GM15510 (cell line): ENCODE results near the gene ETS1.

Source experiments
- POLR2A ChIP-seq: IDR thresholded peaks from 3 replicates; pipeline ENCODE4 v1.6.1; 2011; ENCODE audit warnings: borderline replicate concordance; ENCODE audit not compliant: insufficient read length; ENCODE audit errors: extremely low read depth

Gene ETS1, protein sequence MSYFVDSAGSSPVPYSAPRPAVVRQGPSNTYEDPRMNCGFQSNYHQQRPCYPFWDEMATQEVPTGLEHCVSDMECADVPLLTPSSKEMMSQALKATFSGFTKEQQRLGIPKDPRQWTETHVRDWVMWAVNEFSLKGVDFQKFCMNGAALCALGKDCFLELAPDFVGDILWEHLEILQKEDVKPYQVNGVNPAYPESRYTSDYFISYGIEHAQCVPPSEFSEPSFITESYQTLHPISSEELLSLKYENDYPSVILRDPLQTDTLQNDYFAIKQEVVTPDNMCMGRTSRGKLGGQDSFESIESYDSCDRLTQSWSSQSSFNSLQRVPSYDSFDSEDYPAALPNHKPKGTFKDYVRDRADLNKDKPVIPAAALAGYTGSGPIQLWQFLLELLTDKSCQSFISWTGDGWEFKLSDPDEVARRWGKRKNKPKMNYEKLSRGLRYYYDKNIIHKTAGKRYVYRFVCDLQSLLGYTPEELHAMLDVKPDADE

DNA sequence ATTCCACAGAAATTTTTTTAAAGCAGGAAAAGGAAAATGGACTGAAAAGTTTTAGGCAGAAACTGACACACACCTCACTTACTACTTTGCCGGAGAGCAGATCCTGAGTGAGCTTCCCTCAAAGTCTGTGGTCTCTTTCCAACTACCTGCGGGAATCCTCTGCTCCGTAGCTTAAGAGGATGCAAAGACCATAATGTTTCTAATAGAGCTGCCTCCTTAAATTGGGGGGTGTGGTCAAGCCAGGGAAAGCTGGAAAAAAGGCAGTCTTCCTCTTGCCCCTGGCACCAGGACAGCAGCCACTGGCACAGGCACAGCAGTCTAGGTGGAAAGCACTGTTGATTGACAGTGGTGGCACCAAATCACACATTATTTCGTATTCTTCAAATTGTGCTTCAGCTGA is at the start of gene ETS1:
Gene ETS1, minus strand, starts transcription at position 144 of the 400 bp plus-strand sequence. CDS start 14,428 bp downstream, outside the sequence.
- no peak for TF ChIP-seq POLR2A

DNA sequence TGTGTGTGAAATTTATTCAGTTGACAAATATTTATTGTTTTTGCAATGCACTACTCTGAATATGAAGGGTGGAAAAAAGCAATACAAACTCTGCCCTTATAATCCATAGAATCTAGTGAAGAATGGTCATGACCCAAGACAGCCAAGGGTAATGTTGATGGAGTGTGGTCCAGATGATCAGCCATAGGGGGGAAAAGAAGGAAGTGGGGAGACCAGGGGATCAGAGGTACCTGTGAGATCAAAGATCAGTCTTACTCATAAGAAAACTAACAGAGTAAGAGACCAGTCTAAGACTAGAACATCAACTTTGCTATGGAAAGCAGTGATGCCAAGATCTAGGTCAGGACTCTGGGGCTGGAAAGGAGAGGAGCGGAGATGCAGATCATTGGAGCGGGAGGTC is 47.0 kb upstream of the ETS1 start:
- TF ChIP-seq POLR2A = no peak

DNA sequence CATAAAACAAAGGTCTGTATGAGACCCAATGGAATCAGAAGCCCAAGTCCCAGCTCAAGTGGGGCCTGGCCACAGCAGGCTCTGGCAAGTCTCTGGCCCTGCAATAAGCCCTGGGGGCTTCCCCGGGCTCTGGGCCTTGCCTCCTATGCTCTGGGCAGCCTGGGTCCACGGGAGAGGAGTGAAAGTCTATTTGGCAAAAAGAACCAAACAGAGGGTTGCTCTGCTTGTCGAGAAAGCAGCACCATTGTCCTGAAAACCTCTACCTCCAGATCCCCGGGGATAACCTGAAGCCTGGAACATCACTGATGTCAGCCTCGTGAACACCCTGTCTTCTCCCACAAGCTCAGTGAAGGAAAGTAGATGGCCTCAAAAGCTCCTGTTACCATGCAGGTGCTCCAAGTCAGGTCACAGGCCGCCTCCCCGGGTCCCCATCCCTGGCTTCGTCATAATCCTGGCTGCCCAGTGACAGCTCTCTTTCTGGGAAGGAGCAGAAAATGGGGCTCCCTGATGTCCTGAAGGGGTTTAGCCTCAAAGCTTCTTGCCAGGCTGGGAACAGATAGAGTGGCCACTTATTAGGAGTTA is 46.1 kb upstream of the ETS1 start:
- no peak for TF ChIP-seq POLR2A

DNA sequence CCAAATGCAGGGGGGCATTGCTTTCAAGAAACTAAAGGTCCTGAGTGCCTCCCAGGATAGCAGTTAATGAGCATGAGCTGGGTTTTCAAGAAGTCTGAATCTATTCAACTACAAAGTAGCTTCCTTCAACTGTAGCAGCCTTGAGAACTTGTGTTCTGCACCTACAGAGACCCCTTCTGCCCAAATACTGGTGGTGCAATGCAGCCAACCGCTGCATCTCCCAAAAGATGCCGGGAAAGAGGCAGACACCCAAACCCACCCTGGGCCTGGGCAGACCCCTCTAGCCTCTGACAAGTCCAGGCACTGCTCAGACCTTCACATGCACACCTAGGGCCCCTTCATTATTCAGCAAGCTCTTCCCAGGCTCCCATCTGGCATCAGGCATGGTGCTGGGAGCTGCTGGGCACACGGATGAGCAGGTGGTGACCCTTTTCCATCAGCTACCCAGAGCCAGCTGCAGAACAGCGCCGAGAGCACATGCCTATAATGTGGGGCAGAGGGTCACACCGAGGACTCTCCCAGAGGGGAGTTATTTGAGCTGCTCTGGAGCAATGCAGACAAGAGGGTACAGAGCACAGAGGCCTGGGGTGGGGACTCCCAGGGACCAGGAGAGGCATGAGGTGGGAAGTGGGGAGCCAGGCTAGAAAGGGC is 44.9 kb upstream of the ETS1 start:
- no peak for TF ChIP-seq POLR2A

DNA sequence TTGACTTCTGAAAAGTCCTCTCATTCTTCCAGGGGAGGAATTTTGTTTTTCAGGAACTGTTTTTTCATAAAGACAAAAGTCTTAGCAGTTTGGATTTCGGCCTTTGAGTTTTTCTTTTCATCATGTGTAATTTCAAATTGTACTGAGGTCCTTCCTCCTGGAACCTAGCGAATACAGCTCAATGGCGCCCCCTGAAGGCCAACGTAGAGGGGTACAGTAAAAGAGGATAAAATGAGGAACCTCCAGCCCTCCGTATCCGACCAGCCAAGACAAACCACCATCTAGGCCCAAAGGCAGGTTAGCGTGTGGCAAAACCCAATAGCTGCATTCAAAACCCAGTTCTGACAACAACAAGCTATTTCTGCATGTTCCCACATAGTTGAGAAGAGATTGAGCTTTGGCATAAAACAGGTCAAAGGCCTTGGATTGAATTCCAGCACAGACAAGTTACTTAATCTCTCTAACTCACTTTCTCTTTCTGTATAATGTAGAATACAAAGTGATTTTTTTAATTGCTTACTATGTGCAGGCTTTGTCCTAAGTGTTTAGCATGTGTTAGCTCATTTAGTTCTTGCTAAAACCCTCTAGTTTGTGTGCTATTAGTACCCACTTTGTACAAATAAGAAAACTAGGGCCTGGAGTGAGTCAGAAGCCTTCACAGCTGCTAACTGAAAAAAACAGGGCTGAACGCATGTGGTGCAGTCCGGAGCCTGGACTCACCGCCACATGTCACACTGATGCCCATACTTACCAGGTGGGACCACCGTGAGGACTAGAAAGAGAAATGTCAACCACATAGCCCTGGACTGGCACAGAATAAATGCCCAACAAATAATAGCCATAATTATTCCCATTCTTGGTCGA is 43.2 kb upstream of the ETS1 start:
- no peak for TF ChIP-seq POLR2A

DNA sequence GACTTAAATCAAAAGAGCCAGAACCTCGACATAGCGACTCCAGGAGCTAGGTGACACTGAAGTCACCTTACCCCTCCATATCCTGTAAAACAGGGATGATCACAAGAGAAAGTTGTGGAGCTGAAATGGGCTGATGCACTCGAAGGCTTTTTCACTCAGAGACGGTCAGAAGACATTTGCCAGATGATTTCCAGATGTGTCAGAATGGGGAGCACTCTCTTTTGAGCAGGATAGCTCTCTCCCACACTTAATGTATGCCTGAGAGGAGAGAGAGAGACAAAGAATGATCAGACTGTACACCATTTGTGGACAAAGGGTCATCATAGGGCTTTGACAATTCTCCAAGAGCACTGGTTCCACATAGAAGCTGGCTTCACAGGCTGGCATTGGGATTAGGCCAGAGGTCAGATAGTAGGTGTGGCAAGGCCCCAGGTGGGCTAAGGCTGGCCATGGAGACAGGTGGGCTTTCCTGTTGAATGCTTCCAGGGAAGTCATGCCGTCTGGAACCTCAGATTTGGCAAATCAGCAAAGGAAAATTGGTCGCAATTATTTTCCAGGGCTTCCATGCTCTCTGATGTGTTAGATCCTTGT is 42.3 kb upstream of the ETS1 start:
- no peak for TF ChIP-seq POLR2A

DNA sequence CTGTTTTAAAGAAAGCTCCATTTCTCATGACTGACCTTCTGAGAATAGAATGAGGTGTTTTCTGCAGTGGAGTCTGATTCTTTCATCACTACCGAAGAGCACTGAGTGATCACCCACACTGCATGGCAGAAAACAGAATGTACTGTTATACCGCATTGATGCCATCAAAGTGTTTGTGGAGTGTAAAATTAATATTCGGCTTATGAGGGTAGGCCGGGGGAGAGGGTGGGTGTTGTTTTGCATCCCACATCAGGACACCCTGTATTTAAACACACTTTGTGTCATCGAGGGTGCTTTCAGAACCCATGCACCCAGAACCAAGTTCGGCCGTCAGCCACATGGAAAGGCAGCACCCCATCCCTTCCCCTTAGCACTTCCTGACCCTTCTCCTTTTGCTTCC is 41.3 kb upstream of the ETS1 start:
- no peak for TF ChIP-seq POLR2A

DNA sequence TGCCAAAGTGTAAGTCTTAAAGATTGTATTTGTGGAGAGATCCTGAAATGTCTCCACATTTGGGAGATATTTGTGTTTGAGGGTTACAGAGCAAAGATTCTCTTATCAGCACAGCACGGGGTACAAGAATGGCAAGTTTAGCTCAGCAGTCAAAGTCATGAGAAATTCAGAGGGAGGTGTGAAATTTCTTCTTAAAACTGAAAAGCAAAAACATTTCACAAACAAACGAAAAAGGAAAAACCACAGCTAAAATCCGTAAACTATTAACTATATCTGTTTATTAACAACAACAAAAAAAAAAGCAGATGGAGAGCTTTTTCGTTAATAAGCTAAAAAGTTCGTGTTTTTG is 40.9 kb upstream of the ETS1 start:
- no peak for TF ChIP-seq POLR2A

DNA sequence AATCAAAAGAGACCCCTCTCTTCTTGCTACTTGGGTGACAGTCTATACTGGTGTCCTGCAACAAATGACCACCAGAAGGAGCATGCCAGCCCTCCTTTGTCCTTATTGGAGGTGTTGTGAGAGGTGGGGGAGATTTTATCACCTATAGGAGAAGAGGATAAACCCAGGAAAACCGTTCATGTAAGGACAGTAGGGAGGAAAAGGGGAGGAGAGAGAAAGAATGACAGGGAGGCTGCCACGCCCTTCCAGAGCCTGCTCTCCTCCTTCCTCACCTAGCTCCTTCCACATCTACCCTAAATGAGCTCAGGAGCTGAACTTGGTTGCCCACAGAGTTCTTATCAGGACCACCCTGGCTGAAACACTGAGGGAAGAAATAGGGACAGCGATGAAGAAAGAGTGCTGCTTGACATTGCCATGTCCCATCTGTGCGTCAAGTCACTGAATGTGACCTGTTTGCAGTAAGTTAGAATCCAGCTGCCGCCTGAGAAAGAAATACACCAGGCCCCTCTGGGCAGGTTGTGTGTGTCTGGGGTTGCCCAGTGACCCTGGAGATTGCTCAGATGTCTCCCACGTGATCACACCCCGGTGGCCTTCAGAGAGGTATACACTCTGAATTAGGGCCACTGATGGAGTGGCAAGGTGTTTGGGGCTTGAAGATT is 40.4 kb upstream of the ETS1 start:
- no peak for TF ChIP-seq POLR2A

DNA sequence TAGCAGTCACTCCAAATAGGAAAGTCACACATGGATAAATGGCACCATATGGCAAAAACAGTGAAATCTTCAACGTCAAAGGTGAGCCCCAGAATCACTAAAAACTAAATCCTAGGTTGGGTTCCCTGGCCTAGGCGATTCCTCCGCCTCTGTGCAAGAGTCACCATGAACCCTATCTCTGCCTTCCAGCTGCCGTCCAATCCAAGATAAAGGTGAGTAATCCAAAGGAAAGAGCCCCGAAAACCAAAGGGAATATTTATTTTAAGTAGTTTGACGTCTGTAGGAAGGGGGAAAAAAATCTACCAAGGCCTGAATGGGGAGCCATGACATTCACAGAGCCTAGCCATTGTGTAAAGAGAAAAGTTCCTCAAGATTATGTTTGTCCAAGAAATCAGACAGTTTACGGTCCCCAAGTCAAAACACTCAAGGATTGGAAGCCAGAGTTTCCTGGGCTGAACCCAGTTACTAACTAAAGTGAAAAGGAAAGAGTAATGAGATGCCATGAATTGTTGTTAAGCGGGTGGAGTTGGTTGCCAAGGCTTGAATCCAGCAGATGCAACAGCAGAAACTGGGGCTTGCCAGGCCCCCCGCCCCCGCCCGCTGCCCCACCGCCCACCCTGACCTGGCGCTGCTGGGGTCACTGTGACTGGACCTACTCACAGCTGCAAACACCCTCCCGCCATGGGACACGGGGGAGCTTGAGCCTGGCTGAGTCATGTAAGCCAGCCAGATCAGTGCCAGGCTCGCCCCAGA is 39.7 kb upstream of the ETS1 start:
- TF ChIP-seq POLR2A = no peak

DNA sequence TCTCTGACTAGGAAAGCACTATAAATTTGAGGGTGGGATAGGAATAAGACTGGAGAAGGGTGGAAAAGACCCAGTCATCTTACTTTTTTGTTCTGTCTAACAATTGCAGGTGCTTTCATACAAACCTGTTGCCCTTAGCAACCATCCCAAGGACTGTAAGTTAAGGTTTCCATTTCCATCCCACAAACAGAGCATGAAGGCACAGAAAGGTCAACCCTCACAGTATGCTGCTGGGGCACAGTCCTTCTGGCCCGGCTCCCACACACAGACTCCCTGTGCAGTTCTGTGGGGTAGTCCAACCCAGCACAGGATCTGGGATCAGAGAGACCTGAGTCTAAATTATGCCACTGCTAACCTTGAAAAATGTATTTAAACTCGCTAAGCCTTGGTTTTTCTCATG is 38.4 kb upstream of the ETS1 start:
- no peak for TF ChIP-seq POLR2A

DNA sequence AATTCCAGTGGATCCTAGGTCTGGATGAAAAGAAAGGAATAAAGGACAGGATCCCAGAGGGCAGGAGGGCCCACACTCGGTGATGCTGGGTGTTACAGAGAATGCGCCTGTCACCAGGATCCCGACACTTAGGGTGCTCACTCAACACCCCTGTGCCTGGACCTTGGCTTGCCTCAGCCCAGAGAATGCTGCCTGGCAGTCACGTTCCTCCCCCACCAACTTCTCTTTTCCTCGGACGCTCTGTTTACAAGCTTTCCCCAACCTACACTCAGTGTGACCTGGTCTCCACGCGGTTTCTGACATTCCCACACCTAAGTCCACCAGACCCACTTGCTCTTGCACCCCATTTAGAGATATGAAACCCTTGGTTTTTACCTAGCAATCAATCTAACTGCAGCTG is 38.0 kb upstream of the ETS1 start:
- TF ChIP-seq POLR2A = no peak
